ENCODE results near the gene OR1K1.
"Not testable (repeated sequence)": the region's sequence is repeated elsewhere in the genome, so short reads cannot be mapped to it uniquely, and the experiment has no call there.

OR1K1 gene

DNA sequence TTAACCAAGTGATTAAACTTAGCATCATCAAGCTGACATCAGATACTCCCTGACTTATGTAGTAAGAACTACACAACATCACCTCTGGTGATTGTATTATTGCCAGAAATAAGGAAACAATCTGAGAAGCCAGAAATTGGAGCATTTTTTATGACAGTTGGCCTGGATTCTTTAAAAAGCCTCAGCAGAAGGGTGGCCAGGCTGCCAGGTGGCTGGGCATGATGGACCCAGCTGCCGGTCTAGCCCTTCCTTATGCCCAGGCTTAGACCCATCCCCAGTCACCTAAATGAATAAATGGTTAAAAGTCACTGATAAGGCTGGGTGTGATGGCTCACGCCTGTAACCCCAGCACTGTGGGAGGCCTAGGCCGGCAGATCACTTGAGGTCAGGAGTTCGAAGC lies 12.8 kb downstream of the OR1K1 start:
- no peak for DNase-seq (ENCODE audit: low read depth in 2 of 2)

DNA sequence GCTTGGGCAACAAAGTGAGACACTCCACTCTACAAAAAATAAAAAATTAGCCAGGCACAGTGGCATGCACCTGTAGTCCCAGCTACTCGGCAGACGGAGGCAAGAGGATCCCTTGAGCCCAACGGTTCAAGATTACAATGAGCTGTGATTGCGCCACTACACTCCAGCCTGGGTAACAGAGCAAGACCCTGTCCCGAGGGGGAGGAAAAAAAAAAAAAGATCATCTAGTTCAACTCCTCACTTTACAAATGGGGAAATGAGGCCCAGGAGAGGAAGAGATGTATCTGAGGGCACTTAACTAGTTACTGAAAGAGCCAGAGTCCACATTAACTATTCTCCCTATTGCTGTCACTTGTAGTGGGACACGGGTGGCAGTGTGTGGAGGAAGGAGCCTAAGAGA lies 14.6 kb downstream of the OR1K1 start:
- no peak for DNase-seq (ENCODE audit: low read depth in 2 of 2)

- DNase-seq (ENCODE audit: low read depth in 2 of 2) = no peak
Observed at GRCh38 chr9:122815544-122815943, 15.6 kb downstream of the OR1K1 start.

DNA sequence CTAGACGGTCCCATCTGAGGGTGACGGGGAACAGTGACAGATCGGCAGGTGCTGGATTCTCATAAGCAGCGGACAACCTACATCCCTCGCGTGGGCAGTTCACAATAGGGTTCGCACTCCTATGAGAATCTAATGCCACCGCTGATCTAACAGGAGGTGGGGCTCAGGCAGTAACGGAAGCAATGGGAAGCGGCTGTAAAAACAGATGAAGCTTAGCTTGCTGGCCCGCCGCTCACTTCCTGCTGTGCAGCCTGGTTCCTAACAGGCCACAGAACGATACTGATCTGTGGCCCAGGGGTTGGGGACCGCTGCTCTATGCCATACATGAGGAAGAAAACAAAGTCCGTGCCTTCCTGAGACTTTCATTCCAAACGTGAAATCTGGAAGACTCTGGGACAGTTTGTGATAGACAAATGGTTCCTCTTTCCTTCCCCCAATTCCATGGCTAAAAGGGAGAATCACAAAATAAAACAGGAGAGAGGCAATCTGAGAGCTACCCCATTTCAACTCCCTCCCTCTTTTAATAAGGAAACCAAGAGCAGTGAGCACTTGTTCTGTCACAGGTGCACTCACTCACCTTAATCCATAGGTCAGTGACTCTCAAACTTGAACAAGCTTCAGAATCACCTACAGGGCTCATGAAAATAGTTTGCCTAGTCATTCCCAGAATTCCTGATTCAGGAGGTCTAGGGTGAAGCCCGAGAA lies 16.4 kb downstream of the OR1K1 start:
- DNase-seq (ENCODE audit: low read depth in 2 of 2) = peak in 1 of 2 donors; percentile 1

DNA sequence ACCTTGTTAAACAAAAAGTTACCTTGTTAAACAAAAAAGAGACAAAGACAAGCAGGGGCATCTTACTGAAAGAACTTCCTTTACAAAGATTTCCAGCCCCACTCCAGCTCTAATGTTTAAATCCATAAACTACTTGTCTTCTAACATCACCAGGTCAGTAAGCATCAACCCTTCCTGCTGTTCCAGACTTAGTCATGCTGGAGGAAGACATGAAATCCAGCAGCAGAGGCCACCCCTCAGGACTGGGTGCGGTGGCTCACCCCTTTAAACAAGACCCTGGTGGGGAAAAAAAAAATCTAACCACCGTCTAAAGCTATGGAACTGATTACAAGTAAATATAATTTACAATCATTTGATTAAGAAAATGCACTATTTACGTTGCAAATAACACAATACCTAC lies 19.4 kb downstream of the OR1K1 start:
- DNase-seq (ENCODE audit: low read depth in 2 of 2) = no peak

DNA sequence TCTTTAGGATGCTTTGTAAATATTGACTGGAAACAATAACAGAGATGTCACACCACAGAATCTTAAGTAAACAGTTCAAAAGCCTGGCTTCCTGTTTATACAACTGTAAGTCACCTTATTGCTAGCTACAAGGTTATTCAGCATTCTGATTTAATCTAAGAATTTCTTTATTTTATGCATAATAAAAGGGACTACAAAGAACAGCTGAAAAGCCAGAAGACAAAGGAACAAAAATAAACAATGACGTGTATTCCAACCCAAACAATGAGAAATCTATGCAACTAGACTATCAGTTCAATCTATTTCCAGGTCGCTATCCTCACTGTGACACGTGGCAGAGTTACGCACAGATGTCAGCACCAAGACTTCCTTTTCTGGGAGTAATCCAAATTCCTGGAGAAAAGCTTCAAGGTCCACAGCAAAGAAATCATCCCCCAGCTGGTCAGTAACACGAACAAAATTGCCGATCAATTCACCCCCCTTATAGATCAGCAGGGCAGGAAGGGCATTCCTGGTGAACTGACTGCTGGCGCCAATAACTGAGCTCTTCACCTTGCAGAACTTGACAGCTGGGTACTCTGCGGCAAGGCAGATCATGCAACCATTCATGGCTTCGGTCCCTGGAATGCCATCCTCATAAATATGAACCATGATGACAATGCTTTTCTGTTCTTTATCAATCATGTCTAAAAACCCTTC lies 20.0 kb downstream of the OR1K1 start:
- no peak for DNase-seq (ENCODE audit: low read depth in 2 of 2)

DNA sequence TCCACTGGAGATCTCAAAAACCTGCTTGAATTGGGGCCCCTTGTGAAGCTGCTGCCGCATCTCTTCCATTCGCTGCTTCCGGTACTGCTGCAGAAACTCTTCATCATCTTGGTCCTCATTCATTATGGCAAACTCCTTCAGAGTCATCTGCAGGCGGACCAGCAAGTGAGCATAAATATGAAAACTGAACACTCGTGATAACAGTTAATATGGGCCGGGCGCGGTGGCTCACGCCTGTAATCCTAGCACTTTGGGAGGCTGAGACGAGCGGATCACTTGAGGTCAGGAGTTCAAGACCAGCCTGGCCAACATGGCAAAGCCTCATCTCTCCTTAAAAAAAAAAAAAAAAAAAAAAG lies 20.5 kb downstream of the OR1K1 start:
- DNase-seq (ENCODE audit: low read depth in 2 of 2) = no peak

- DNase-seq (ENCODE audit: low read depth in 2 of 2) = no peak
Observed at GRCh38 chr9:122821278-122821943, 21.5 kb downstream of the OR1K1 start.

GRCh38 chr9:122822056-122822455 lies 22.1 kb downstream of the OR1K1 start:
- no peak for DNase-seq (ENCODE audit: low read depth in 2 of 2)

DNA sequence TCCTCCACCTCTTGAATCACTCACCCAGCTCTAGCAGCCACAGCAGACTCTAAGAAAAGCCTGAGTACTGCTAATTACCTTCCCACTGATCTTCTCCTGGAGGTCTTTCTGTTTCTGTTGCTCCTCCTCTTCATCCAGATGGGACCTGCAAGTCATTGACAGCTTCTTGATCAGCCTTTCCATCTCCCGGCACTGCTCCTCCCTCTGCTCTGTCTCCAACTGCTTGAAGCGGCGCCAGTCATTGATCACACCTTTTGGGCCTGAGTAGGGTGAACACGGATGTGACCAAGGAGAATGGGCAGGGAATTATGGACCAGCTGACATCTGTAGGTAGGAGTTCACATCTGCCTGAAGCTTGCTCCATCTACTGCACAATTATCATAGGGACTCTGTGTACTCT lies 23.0 kb downstream of the OR1K1 start:
- no peak for DNase-seq (ENCODE audit: low read depth in 2 of 2)

- DNase-seq (ENCODE audit: low read depth in 2 of 2) = no peak
Observed at GRCh38 chr9:122827761-122828093, 27.8 kb downstream of the OR1K1 start.

DNA sequence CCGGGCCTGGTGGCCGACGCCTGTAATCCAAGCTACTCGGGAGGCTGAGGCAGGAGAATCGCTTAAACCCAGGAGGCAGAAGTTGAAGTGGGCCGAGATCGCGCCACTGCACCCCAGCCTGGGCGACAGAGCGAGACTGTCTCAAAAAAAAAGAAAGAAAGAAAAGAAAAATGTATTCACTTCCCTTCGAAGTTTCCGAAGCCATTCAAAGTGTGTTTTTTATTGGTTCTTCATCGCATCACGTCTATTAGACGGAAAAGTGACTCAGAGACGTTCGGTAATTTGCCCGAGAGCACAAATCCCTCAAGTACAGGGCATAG lies 29.0 kb downstream of the OR1K1 start:
- DNase-seq (ENCODE audit: low read depth in 2 of 2) = not testable (repeated sequence)

DNA sequence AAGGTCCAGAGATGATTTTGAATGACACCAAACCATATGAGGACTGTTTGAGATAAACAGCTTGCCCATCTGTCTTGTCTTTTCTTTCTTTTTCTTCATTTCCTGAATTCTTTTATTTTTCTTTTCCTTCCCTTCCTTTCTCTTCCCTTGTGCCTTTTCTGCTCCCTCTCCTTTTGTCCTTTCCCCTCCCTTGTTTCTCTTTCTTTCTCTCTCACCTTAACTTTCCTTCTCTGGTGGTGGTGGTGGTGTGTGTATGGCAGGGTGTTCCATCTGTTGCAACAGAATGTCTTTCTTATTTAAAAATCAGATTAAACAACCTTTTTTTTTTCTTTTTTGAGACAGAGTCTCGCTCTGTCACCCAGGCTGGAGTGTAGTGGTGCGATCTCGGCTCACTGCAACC lies 32.3 kb downstream of the OR1K1 start:
- DNase-seq (ENCODE audit: low read depth in 2 of 2) = no peak

DNA sequence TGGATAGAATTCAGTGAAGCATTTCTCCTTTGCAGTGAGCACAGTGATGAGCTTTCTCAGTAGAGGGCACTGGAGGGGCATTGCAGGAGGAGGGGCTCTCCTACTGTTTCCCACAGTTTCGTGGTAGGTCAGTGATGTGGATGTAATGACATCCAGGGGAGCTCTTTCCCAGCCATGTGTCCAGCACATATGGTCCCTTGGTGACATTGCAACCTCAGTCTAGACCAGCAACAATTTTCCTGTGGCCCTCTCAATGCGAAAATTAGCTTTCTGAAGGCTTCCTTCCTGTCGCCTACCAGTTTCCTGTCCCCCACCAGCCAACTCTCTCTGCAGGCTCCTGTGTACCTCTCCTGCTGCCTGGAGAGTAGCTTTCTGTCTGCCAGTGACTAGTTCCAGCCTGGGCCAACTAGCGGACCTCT lies 35.4 kb downstream of the OR1K1 start:
- no peak for DNase-seq (ENCODE audit: low read depth in 2 of 2)

GRCh38 chr9:122837266-122837850 lies 37.4 kb downstream of the OR1K1 start:
- no peak for DNase-seq (ENCODE audit: low read depth in 2 of 2)

DNA sequence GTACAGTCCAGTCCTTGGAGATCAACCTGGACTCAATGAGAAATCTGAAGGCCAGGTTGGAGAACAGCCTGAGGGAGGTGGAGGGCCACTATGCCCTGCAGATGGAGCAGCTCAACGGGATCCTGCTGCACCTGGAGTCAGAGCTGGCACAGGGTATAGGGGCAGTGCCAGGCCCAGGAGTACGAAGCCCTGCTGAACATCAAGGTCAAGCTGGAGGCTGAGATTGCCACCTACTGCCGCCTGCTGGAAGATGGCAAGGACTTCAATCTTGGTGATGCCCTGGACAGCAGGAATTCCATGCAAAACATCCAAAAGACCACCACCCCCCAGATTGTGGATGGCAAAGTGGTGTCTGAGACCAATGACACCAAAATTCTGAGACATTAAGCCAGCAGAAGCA lies 38.5 kb downstream of the OR1K1 start:
- not testable (repeated sequence) for DNase-seq (ENCODE audit: low read depth in 2 of 2)

GRCh38 chr9:122841501-122841900 lies 41.6 kb downstream of the OR1K1 start:
- no peak for DNase-seq (ENCODE audit: low read depth in 2 of 2)

GRCh38 chr9:122844137-122844536 lies 44.2 kb downstream of the OR1K1 start:
- DNase-seq (ENCODE audit: low read depth in 2 of 2) = no peak

- no peak for DNase-seq (ENCODE audit: low read depth in 2 of 2)
Observed at GRCh38 chr9:122845116-122845515, 45.2 kb downstream of the OR1K1 start.

DNA sequence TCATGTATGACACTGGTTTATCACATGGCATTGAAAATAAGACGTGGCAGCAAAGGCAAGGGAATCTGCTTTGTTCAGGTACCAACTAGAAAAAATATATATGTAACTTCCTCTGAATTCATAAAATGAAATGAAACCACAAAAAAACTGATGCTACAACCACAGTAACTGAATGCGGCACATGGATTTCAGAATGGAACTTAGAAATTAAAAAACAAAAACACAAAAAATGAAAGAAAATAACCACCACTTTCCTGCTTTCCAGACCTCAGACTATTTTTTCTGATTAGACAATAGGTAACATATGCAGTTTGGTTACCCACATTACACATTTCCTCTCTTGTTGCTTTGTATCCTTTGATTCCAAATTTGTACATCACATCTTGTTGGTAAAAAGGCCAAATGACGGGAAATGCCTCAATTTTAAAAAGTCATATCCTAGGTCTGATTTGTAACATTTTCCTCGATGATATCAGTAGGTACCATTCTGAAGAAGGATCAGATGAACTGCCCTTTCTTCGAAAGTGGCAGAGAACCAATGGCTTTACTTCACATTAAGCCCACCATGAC lies 46.5 kb downstream of the OR1K1 start:
- DNase-seq (ENCODE audit: low read depth in 2 of 2) = no peak

GRCh38 chr9:122848256-122848943 lies 48.5 kb downstream of the OR1K1 start:
- no peak for DNase-seq (ENCODE audit: low read depth in 2 of 2)

All from stimulated activated CD8-positive, alpha-beta memory T cell treated with anti-CD3 and anti-CD28 coated beads, Interleukin-15, amount 100 ng/mL, for 4 hours (primary cell).